DND-41 (cell line): ENCODE data around the gene FAM120A.

Experiments
- ATAC-seq: fragments of 200-7000 bp; cut with Tn5 transposase; 3 replicates; pipeline ENCODE4 v1.9.1; 2021; ENCODE audit warnings: low read depth; ENCODE audit not compliant: insufficient read depth
- DNase-seq: peaks from one replicate; pipeline ENCODE4 v3.0.0-alpha.2; 2020
- H2AFZ ChIP-seq: 2 replicates; pipeline ENCODE4 v1.6.0; 2012; ENCODE audit warnings: low read depth, low read length
- H3K27ac ChIP-seq: 2 replicates; pipeline ENCODE4 v1.5.1; 2012; ENCODE audit warnings: low read length, inconsistent platforms
- H3K27me3 ChIP-seq: fragments of 200-600 bp; sonication (generic); 2 replicates; pipeline ENCODE4 v1.6.0; 2012; ENCODE audit warnings: low read length, mild to moderate bottlenecking, inconsistent platforms; ENCODE audit not compliant: insufficient read depth, poor library complexity
- H3K36me3 ChIP-seq: 2 replicates; pipeline ENCODE4 v1.5.1; 2012; ENCODE audit warnings: low read length, inconsistent platforms; ENCODE audit not compliant: insufficient read depth
- H3K4me1 ChIP-seq: 2 replicates; pipeline ENCODE4 v1.5.1; 2012; ENCODE audit warnings: mild to moderate bottlenecking, low read length; ENCODE audit not compliant: insufficient read depth
- H3K4me2 ChIP-seq: 2 replicates; pipeline ENCODE4 v1.6.0; 2012; ENCODE audit warnings: mild to moderate bottlenecking, moderate library complexity, low read length, inconsistent platforms; ENCODE audit not compliant: insufficient read depth
- H3K4me3 ChIP-seq, 2 experiments: fragments of 200-600 bp in 1 of 2; shearing (Covaris generic) in 1 of 2; 2 replicates each; pipeline ENCODE4 v1.5.1; 2012 to 2016; ENCODE audit warnings: inconsistent platforms in 2 of 2, low read length in 2 of 2, mild to moderate bottlenecking in 2 of 2, low read depth in 1 of 2, moderate library complexity in 1 of 2
- H3K79me2 ChIP-seq: 2 replicates; pipeline ENCODE4 v1.6.0; 2012; ENCODE audit warnings: low read length, inconsistent platforms; ENCODE audit not compliant: insufficient read depth
- H3K9ac ChIP-seq: 2 replicates; pipeline ENCODE4 v1.6.0; 2012; ENCODE audit warnings: low read depth, mild to moderate bottlenecking, inconsistent platforms, low read length, moderate library complexity
- H3K9me3 ChIP-seq: 2 replicates; pipeline ENCODE4 v1.5.1; 2012; ENCODE audit warnings: low read length, moderate library complexity, mild to moderate bottlenecking, inconsistent platforms; ENCODE audit not compliant: insufficient read depth, severe bottlenecking
- H4K20me1 ChIP-seq: 2 replicates; pipeline ENCODE4 v1.6.0; 2012; ENCODE audit warnings: low read length; ENCODE audit not compliant: insufficient read depth
- CTCF ChIP-seq: IDR thresholded peaks from 2 replicates; pipeline ENCODE4 v1.5.1; 2012; ENCODE audit warnings: borderline replicate concordance, low read length, moderate library complexity, mild to moderate bottlenecking; ENCODE audit not compliant: poor library complexity, severe bottlenecking; ENCODE audit errors: extremely low read depth
- EZH2 ChIP-seq: IDR thresholded peaks from 3 replicates; pipeline ENCODE4 v1.6.1; 2012; ENCODE audit warnings: borderline replicate concordance, low read depth, mild to moderate bottlenecking, moderate library complexity, low read length, inconsistent platforms; ENCODE audit not compliant: severe bottlenecking

The FAM120A gene

GRCh38 chr9:93582115-93582514 is 130.6 kb downstream of the FAM120A start:
- Histone ChIP-seq H3K36me3 (no peaks in the 10 kb centered on the region), H2AFZ (no peak overlapping the region), H3K4me1 (peaks cover 31% of the 10 kb centered on the region), H3K79me2 (peaks cover 100% of the 10 kb centered on the region), H3K27me3 (no peaks in the 10 kb centered on the region), H3K9me3 (no peaks in the 10 kb centered on the region), H3K9ac (no peak overlapping the region), H3K27ac (no peak overlapping the region; the same call in 1 of the 2 replicates), H3K4me2 (no peak overlapping the region), H3K4me3 (no peak overlapping the region), H4K20me1 (peaks cover 72% of the 10 kb centered on the region)
- no peak for DNase-seq
- no peak for ATAC-seq
- no peak for TF ChIP-seq CTCF
- no peak for TF ChIP-seq EZH2

- Histone ChIP-seq H3K27ac (no peak overlapping the region), H3K36me3 (no peaks in the 10 kb centered on the region), H3K4me3 (no peak overlapping the region), H4K20me1 (peaks cover 76% of the 10 kb centered on the region), H3K4me1 (peaks cover 29% of the 10 kb centered on the region), H3K9me3 (no peaks in the 10 kb centered on the region), H3K9ac (no peak overlapping the region), H3K27me3 (no peaks in the 10 kb centered on the region), H3K79me2 (peaks cover 100% of the 10 kb centered on the region), H3K4me2 (no peak overlapping the region), H2AFZ (no peak overlapping the region)
- TF ChIP-seq EZH2, result no peak
- no peak for TF ChIP-seq CTCF
- DNase-seq, result no peak
- no peak for ATAC-seq
Observed at GRCh38 chr9:93582550-93582949, 131.1 kb downstream of the FAM120A start.

GRCh38 chr9:93585259-93585658 is 133.8 kb downstream of the FAM120A start:
- no peak overlapping the region for H3K4me2 ChIP-seq
- H4K20me1 ChIP-seq, result peaks cover 86% of the 10 kb centered on the region

More at GRCh38 chr9:93585259-93585658, 133.8 kb downstream of the FAM120A start:
- peaks cover 5% of the 10 kb centered on the region; the same call in 1 of the 2 replicates for H3K4me1 ChIP-seq
- ATAC-seq (no peak), DNase-seq (no peak)
- H3K27ac ChIP-seq, result no peak overlapping the region
- no peak overlapping the region for H3K9ac ChIP-seq
- no peak for TF ChIP-seq EZH2
- no peak for TF ChIP-seq CTCF
- no peaks in the 10 kb centered on the region for H3K9me3 ChIP-seq
- no peaks in the 10 kb centered on the region for H3K27me3 ChIP-seq
- H3K79me2 ChIP-seq, result peaks cover 100% of the 10 kb centered on the region
- H3K4me3 ChIP-seq, result no peak overlapping the region
- no peaks in the 10 kb centered on the region for H3K36me3 ChIP-seq
- no peak overlapping the region for H2AFZ ChIP-seq
